GM11168 (cell line): ENCODE measurements around the gene UBXN10.

Source experiments
- in situ Hi-C: fragments of 300-500 bp; cut with MboI; formaldehyde crosslinking; loops from one replicate; pipeline ENCODE4 v1.12.0; 2022; ENCODE audit warnings: low sequenced_read_pairs; ENCODE audit not compliant: unreplicated experiment

UBXN10 gene

GRCh38 chr1:20197329-20197791 lies 11.5 kb downstream of the UBXN10 start:
- in situ Hi-C loops, result no loop called here

GRCh38 chr1:20198296-20198695 lies 12.4 kb downstream of the UBXN10 start:
- in situ Hi-C loops, result no loop called here

GRCh38 chr1:20198918-20199317 lies 13.0 kb downstream of the UBXN10 start:
- in situ Hi-C loops, result no loop called here

GRCh38 chr1:20199403-20199802 lies 13.5 kb downstream of the UBXN10 start:
- in situ Hi-C loops, result no loop called here

- in situ Hi-C loops, result loop anchor here (25.0 kb wide), 2 partner anchors 237 to 437 kb away; partner anchors contain the start of gene PINK1
These were observed 13.9 kb downstream of the UBXN10 start for GRCh38 chr1:20199840-20200239.

- in situ Hi-C loops, result loop anchor here (25.0 kb wide), 2 partner anchors 236 to 436 kb away; partner anchors contain the start of gene PINK1
These were observed 15.1 kb downstream of the UBXN10 start for GRCh38 chr1:20200966-20201365.

GRCh38 chr1:20202166-20202565 lies 16.3 kb downstream of the UBXN10 start:
- in situ Hi-C loops, result loop anchor here (25.0 kb wide), 2 partner anchors 235 to 435 kb away; partner anchors contain the start of gene PINK1

GRCh38 chr1:20207546-20207945 lies 21.6 kb downstream of the UBXN10 start:
- in situ Hi-C loops, result loop anchor here (25.0 kb wide), 2 partner anchors 230 to 430 kb away; partner anchors contain the start of gene PINK1

- in situ Hi-C loops, result loop anchor here (25.0 kb wide), 2 partner anchors 228 to 428 kb away; partner anchors contain the start of gene PINK1
These were observed 23.6 kb downstream of the UBXN10 start for GRCh38 chr1:20209471-20209870.

- in situ Hi-C loops, result loop anchor here (25.0 kb wide), 2 partner anchors 226 to 426 kb away; partner anchors contain the start of gene PINK1
These were observed 25.0 kb downstream of the UBXN10 start for GRCh38 chr1:20210736-20211460.

GRCh38 chr1:20211511-20211931 lies 25.6 kb downstream of the UBXN10 start:
- in situ Hi-C loops, result loop anchor here (25.0 kb wide), 2 partner anchors 226 to 426 kb away; partner anchors contain the start of gene PINK1

GRCh38 chr1:20212085-20212684 lies 26.3 kb downstream of the UBXN10 start:
- in situ Hi-C loops, result loop anchor here (25.0 kb wide), 2 partner anchors 225 to 425 kb away; partner anchors contain the start of gene PINK1

- in situ Hi-C loops, result loop anchor here (25.0 kb wide), 2 partner anchors 224 to 424 kb away; partner anchors contain the start of gene PINK1
These were observed 26.9 kb downstream of the UBXN10 start for GRCh38 chr1:20212685-20213331.

GRCh38 chr1:20215716-20216115 lies 29.8 kb downstream of the UBXN10 start:
- in situ Hi-C loops, result loop anchor here (25.0 kb wide), 2 partner anchors 222 to 422 kb away; partner anchors contain the start of gene PINK1

GRCh38 chr1:20216574-20216973 lies 30.7 kb downstream of the UBXN10 start:
- in situ Hi-C loops, result loop anchor here (25.0 kb wide), 2 partner anchors 221 to 421 kb away; partner anchors contain the start of gene PINK1

GRCh38 chr1:20219053-20219452 lies 33.2 kb downstream of the UBXN10 start:
- in situ Hi-C loops, result loop anchor here (25.0 kb wide), 2 partner anchors 218 to 418 kb away; partner anchors contain the start of gene PINK1

- in situ Hi-C loops, result loop anchor here (10.0 to 25.0 kb wide), 3 partner anchors 217 to 417 kb away; partner anchors contain the start of gene PINK1
These were observed 34.1 kb downstream of the UBXN10 start for GRCh38 chr1:20220036-20220435.

GRCh38 chr1:20223106-20223505 lies 37.2 kb downstream of the UBXN10 start:
- in situ Hi-C loops, result loop anchor here (10.0 to 25.0 kb wide), 3 partner anchors 214 to 414 kb away; partner anchors contain the start of gene PINK1

GRCh38 chr1:20223551-20224419 lies 37.9 kb downstream of the UBXN10 start:
- in situ Hi-C loops, result loop anchor here (10.0 to 25.0 kb wide), 3 partner anchors 214 to 414 kb away; partner anchors contain the start of gene PINK1
